Measurements from ENCODE around the gene CASZ1. TPM values are rescaled to one million over a fixed set of nuclear protein-coding genes. Genes with fewer than 3 reads are reported as not detected.

CASZ1 gene
- total RNA-seq, 1 experiment from 2014 or later, result 27.8 TPM

DNA sequence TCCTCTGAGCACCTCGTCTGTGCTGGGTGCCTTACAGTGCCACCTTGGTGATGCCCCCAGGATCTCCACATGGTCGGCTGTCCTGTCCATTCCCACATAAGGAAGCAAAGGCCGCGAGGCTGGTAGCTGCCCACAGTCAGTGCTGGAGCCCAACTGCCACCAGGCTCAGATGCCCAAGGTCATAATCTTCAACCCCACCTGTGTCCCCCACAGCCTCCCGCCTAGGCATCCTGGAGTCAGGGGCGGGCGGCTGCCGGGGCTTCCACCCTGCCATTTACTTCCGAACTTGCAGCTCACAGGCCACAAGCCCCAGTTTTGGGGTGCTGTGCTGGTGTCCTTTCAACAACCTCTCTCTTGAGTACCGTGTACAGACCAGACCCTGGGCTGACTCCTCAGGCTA lies 126.3 kb downstream of the CASZ1 start:
- Histone ChIP-seq H3K27ac (ENCODE audit: low read length) (no peak overlapping the region), H3K27me3 (ENCODE audit: control insufficient read depth, insufficient read depth, low read length) (no peaks in the 10 kb centered on the region), H3K9me3 (ENCODE audit: control insufficient read depth, insufficient read depth, low read depth, low read length) (no peaks in the 10 kb centered on the region), H3K36me3 (ENCODE audit: control insufficient read depth, insufficient read depth, low read length) (no peaks in the 10 kb centered on the region), H3K4me3 (ENCODE audit: low read depth in 2 of 2, low read length in 2 of 2) (no peak overlapping the region), H3K4me1 (ENCODE audit: control insufficient read depth, insufficient read depth, low read length) (peaks cover 7% of the 10 kb centered on the region; the same call in 1 of the 2 replicates)
- in situ Hi-C loops (cut with HindIII; ENCODE audit: low pct_unique_long_range_greater_than_20kb, low sequenced_read_pairs) (no loop called here), intact Hi-C loops (cut with micrococcal nuclease; ENCODE audit: unreplicated experiment) (no loop called here)
- no TSS peak for BruUV-seq (replicated peaks)
- no peak for DNase-seq (ENCODE audit: low read depth, low spot score)
- POLR2A ChIA-PET, result no interaction called here
- CTCF ChIA-PET, result no interaction called here
- no peak for ATAC-seq
- TF ChIP-seq CTCF (IDR thresholded peaks at IDR 0.05), result no peak
- TF ChIP-seq SIN3A (IDR thresholded peaks at IDR 0.05; ENCODE audit: borderline replicate concordance, insufficient read depth, low read depth, low read length), result no peak
- TF ChIP-seq TCF7L2 (IDR thresholded peaks at IDR 0.05; ENCODE audit: low read depth, low read length), result no peak
- TF ChIP-seq, protein P1, sequence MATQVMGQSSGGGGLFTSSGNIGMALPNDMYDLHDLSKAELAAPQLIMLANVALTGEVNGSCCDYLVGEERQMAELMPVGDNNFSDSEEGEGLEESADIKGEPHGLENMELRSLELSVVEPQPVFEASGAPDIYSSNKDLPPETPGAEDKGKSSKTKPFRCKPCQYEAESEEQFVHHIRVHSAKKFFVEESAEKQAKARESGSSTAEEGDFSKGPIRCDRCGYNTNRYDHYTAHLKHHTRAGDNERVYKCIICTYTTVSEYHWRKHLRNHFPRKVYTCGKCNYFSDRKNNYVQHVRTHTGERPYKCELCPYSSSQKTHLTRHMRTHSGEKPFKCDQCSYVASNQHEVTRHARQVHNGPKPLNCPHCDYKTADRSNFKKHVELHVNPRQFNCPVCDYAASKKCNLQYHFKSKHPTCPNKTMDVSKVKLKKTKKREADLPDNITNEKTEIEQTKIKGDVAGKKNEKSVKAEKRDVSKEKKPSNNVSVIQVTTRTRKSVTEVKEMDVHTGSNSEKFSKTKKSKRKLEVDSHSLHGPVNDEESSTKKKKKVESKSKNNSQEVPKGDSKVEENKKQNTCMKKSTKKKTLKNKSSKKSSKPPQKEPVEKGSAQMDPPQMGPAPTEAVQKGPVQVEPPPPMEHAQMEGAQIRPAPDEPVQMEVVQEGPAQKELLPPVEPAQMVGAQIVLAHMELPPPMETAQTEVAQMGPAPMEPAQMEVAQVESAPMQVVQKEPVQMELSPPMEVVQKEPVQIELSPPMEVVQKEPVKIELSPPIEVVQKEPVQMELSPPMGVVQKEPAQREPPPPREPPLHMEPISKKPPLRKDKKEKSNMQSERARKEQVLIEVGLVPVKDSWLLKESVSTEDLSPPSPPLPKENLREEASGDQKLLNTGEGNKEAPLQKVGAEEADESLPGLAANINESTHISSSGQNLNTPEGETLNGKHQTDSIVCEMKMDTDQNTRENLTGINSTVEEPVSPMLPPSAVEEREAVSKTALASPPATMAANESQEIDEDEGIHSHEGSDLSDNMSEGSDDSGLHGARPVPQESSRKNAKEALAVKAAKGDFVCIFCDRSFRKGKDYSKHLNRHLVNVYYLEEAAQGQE (IDR thresholded peaks at IDR 0.05; ENCODE audit: insufficient read depth in 1 of 2, low read depth in 2 of 2, low read length in 1 of 2), result no peak
- TF ChIP-seq POLR2AphosphoS5 (IDR thresholded peaks at IDR 0.05; ENCODE audit: low read depth, low read length), result no peak

GRCh38 chr1:10669570-10669969 lies 126.9 kb downstream of the CASZ1 start:
- CTCF ChIA-PET, result no interaction called here
- H3K4me3 ChIP-seq (ENCODE audit: low read depth in 2 of 2, low read length in 2 of 2), result no peak overlapping the region
- TF ChIP-seq, protein P1 (IDR thresholded peaks at IDR 0.05; ENCODE audit: insufficient read depth in 1 of 2, low read depth in 2 of 2, low read length in 1 of 2), result no peak
- no peak for TF ChIP-seq SIN3A (IDR thresholded peaks at IDR 0.05; ENCODE audit: borderline replicate concordance, insufficient read depth, low read depth, low read length)
- no peak for TF ChIP-seq TCF7L2 (IDR thresholded peaks at IDR 0.05; ENCODE audit: low read depth, low read length)
- TF ChIP-seq CTCF (IDR thresholded peaks at IDR 0.05), result no peak
- TF ChIP-seq POLR2AphosphoS5 (IDR thresholded peaks at IDR 0.05; ENCODE audit: low read depth, low read length), result no peak
- ATAC-seq, result no peak
- H3K27ac ChIP-seq (ENCODE audit: low read length), result no peak overlapping the region
- intact Hi-C loops (cut with micrococcal nuclease; ENCODE audit: unreplicated experiment), result no loop called here
- peaks cover under 1% of the 10 kb centered on the region; the same call in 1 of the 2 replicates for H3K4me1 ChIP-seq (ENCODE audit: control insufficient read depth, insufficient read depth, low read length)
- H3K9me3 ChIP-seq (ENCODE audit: control insufficient read depth, insufficient read depth, low read depth, low read length), result no peaks in the 10 kb centered on the region
- no peaks in the 10 kb centered on the region for H3K27me3 ChIP-seq (ENCODE audit: control insufficient read depth, insufficient read depth, low read length)
- no TSS peak for BruUV-seq (replicated peaks)
- H3K36me3 ChIP-seq (ENCODE audit: control insufficient read depth, insufficient read depth, low read length), result no peaks in the 10 kb centered on the region
- POLR2A ChIA-PET, result no interaction called here
- in situ Hi-C loops (cut with HindIII; ENCODE audit: low pct_unique_long_range_greater_than_20kb, low sequenced_read_pairs), result no loop called here
- DNase-seq (ENCODE audit: low read depth, low spot score), result no peak

Measured in Panc1 (cell line).